HCT116 (cell line): ENCODE data around the gene ATP2A3. TPM values are rescaled to one million over a fixed set of nuclear protein-coding genes. Genes with fewer than 3 reads are reported as not detected.

ENCODE experiments used
- ATAC-seq: fragments of 200-7000 bp; cut with Tn5 transposase; 2 replicates; pipeline ENCODE4 v1.9.1; 2020; ENCODE audit warnings: mild to moderate bottlenecking, moderate library complexity
- BruUV-seq: library from RNA; stranded (reverse); fragments of 400-500 nt; replicated peaks from 2 replicates; lab custom pipeline; 2021; lab: Mats Ljungman, UMichigan
- CTCF ChIA-PET: fragments of 300-600 bp; sonication (Branson Sonifier 250); formaldehyde crosslinking; loops from one replicate; lab custom pipeline; 2021; ENCODE audit warnings: antibody characterized with exemption; lab: Charles Lee
- POLR2A ChIA-PET: fragments of 300-600, 350-600 bp; sonication (Branson Sonifier 250); formaldehyde crosslinking; loops from one replicate; lab custom pipeline; 2021; ENCODE audit warnings: antibody characterized with exemption; lab: Charles Lee
- RAD21 ChIA-PET, 2 experiments: fragments of 300-600 bp; sonication (Branson Sonifier 250); formaldehyde crosslinking; loops; one replicate each; lab custom pipeline; 2023; ENCODE audit warnings: low total read pairs in 2 of 2; ENCODE audit not compliant: uncharacterized antibody in 2 of 2, unreplicated experiment in 2 of 2, low non-redundant PET in 1 of 2; lab: Charles Lee
- DNase-seq: peaks from one replicate; pipeline ENCODE4 v3.0.0-alpha.2; 2010; ENCODE audit warnings: low read depth, low spot score
- H2AFZ ChIP-seq: fragments of 200-600 bp; shearing (Covaris generic), sonication (generic); 2 replicates; pipeline ENCODE4 v1.6.1; 2017; ENCODE audit warnings: low read depth, mixed run types, mixed read lengths, antibody characterized with exemption, low read length; ENCODE audit not compliant: poor library complexity, severe bottlenecking
- H3K27ac ChIP-seq: 2 replicates; pipeline ENCODE4 v1.5.1; 2012; ENCODE audit warnings: low read depth, low read length
- H3K27me3 ChIP-seq: fragments of 200-600 bp; sonication (generic); 2 replicates; pipeline ENCODE4 v1.6.1; 2016; ENCODE audit warnings: mixed run types, low read length, mixed read lengths; ENCODE audit not compliant: insufficient read depth
- H3K36me3 ChIP-seq, 2 experiments: fragments of 200-500 bp in 1 of 2; fragments of 200-600 bp in 1 of 2; sonication (Bioruptor generic) in 1 of 2; sonication (generic) in 1 of 2; 2 replicates each; pipeline versions ENCODE4 v1.5.1 to v1.6.1; 2014 to 2016; ENCODE audit warnings: low read length in 2 of 2, inconsistent platforms in 1 of 2, mixed read lengths in 1 of 2, mixed run types in 1 of 2; ENCODE audit not compliant: insufficient read depth in 2 of 2, control insufficient read depth in 1 of 2
- H3K4me1 ChIP-seq, 2 experiments: fragments of 200-600 bp in 1 of 2; sonication (generic) in 1 of 2; 2 replicates each; pipeline versions ENCODE4 v1.5.1 to v1.6.1; 2012 to 2017; ENCODE audit warnings: low read length in 2 of 2, inconsistent platforms in 1 of 2, mild to moderate bottlenecking in 1 of 2, mixed read lengths in 1 of 2, mixed run types in 1 of 2, moderate library complexity in 1 of 2; ENCODE audit not compliant: insufficient read depth in 2 of 2, control insufficient read depth in 1 of 2
- H3K4me2 ChIP-seq: fragments of 200-600 bp; sonication (generic); 2 replicates; pipeline ENCODE4 v1.6.1; 2017; ENCODE audit warnings: mixed run types, low read length, mixed read lengths
- H3K4me3 ChIP-seq, 2 experiments: fragments of 200-600 bp in 1 of 2; sonication (generic) in 1 of 2; replicated peaks in 1 of 2; 2 replicates each; pipeline ENCODE4 v1.5.1; 2011 to 2016; ENCODE audit warnings: low read length in 2 of 2, control low read depth in 1 of 2, low read depth in 1 of 2, mild to moderate bottlenecking in 1 of 2, mixed read lengths in 1 of 2, mixed run types in 1 of 2
- H3K79me2 ChIP-seq: fragments of 200-600 bp; sonication (generic); 2 replicates; pipeline ENCODE4 v1.6.1; 2017; ENCODE audit warnings: mild to moderate bottlenecking, mixed run types, low read length, moderate library complexity, mixed read lengths; ENCODE audit not compliant: insufficient read depth
- H3K9ac ChIP-seq: fragments of 200-600 bp; sonication (generic); 2 replicates; pipeline ENCODE4 v1.6.1; 2016; ENCODE audit warnings: low read length, mixed read lengths
- H3K9me2 ChIP-seq: fragments of 200-600 bp; sonication (generic), shearing (Covaris generic); 2 replicates; pipeline ENCODE4 v1.6.1; 2017; ENCODE audit warnings: mixed run types, mild to moderate bottlenecking, moderate library complexity; ENCODE audit not compliant: insufficient read depth
- H3K9me3 ChIP-seq, 2 experiments: fragments of 200-500 bp in 1 of 2; fragments of 200-600 bp in 1 of 2; sonication (Bioruptor generic) in 1 of 2; sonication (generic) in 1 of 2; 2 replicates each; pipeline ENCODE4 v1.6.1; 2014 to 2017; ENCODE audit warnings: low read length in 2 of 2, mixed read lengths in 2 of 2, inconsistent platforms in 1 of 2, low read depth in 1 of 2, mild to moderate bottlenecking in 1 of 2, mixed run types in 1 of 2, moderate library complexity in 1 of 2; ENCODE audit not compliant: control insufficient read depth in 1 of 2, insufficient read depth in 1 of 2
- H4K20me1 ChIP-seq: fragments of 200-600 bp; sonication (generic), shearing (Covaris generic); 2 replicates; pipeline ENCODE4 v1.6.1; 2017; ENCODE audit warnings: mixed run types, mild to moderate bottlenecking, moderate library complexity; ENCODE audit not compliant: insufficient read depth
- CBX3 ChIP-seq: IDR thresholded peaks from 2 replicates; pipeline ENCODE4 v1.6.1; 2012; ENCODE audit warnings: low read depth
- CTCF ChIP-seq, 3 experiments: fragments of 200-600 bp in 1 of 3; sonication (generic) in 1 of 3; IDR thresholded peaks in 2 of 3; conservative IDR thresholded peaks in 1 of 3; 2 replicates each; pipeline ENCODE4 v1.5.1; 2012 to 2017; ENCODE audit warnings: low read depth in 2 of 3, low read length in 2 of 3, antibody characterized with exemption in 1 of 3, borderline replicate concordance in 1 of 3, control low read depth in 1 of 3, mild to moderate bottlenecking in 1 of 3, mixed read lengths in 1 of 3, mixed run types in 1 of 3, moderate library complexity in 1 of 3; ENCODE audit not compliant: insufficient read depth in 1 of 3
- JUND ChIP-seq: IDR thresholded peaks from 2 replicates; pipeline ENCODE4 v1.6.1; 2012
- MAX ChIP-seq: IDR thresholded peaks from 2 replicates; pipeline ENCODE4 v1.6.1; 2012
- REST ChIP-seq: IDR thresholded peaks from 2 replicates; pipeline ENCODE4 v1.6.1; 2012; ENCODE audit warnings: low read depth
- SP1 ChIP-seq: IDR thresholded peaks from 2 replicates; pipeline ENCODE4 v1.6.1; 2012; ENCODE audit warnings: low read depth
- intact Hi-C: fragments of 100-400 bp; cut with micrococcal nuclease; formaldehyde crosslinking; loops from 2 replicates; pipeline ENCODE4 v1.10.0; 2022
- total RNA-seq: library from RNA; stranded (reverse); gene quantifications from one replicate; pipeline ENCODE4 v1.2.1, GENCODE V29; 2021; ENCODE audit not compliant: unreplicated experiment

Gene ATP2A3
- total RNA-seq, 1 experiment from 2014 or later = 23.1 TPM

- Histone ChIP-seq H3K9me3 (no peaks in the 10 kb centered on the region), H4K20me1 (no peaks in the 10 kb centered on the region), H3K4me1 (peaks cover 0 to 11% of the 10 kb centered on the region in 2 experiments; a peak in 2 of 4 replicates), H3K36me3 (peaks cover 0 to 2% of the 10 kb centered on the region in 2 experiments; a peak in 1 of 4 replicates), H3K4me2 (no peak overlapping the region), H3K79me2 (no peaks in the 10 kb centered on the region), H3K9ac (no peak overlapping the region), H2AFZ (no peak overlapping the region), H3K9me2 (no peaks in the 10 kb centered on the region), H3K4me3 (no peak overlapping the region), H3K27ac (no peak overlapping the region), H3K27me3 (no peaks in the 10 kb centered on the region)
- ChIA-PET RAD21 (no interaction called here), POLR2A (no interaction called here), CTCF (interaction anchor here (1.5 to 1.7 kb wide), 2 partner anchors 92 to 267 kb away, joined by 4 to 12 read pairs; no protein-coding TSS in a partner anchor)
- intact Hi-C loops = loop anchor here (2.0 kb wide), 1 partner anchor 143 kb away; no protein-coding TSS in a partner anchor
- TF ChIP-seq SP1 = no peak
- TF ChIP-seq CTCF (IDR thresholded peaks at IDR 0.05 in 2 of 3, conservative IDR thresholded peaks at IDR 0.05 in 1 of 3; ENCODE audit: borderline replicate concordance in 1 of 3, insufficient read depth in 1 of 3, low read depth in 2 of 3, low read length in 2 of 3) = no peak
- TF ChIP-seq REST = no peak
- no peak for TF ChIP-seq JUND
- TF ChIP-seq MAX = no peak
- TF ChIP-seq CBX3 = no peak
- ATAC-seq = no peak
- no peak for DNase-seq
- no TSS peak for BruUV-seq
Measured at GRCh38 chr17:4005296-4006164, 41.3 kb upstream of the ATP2A3 start.
